ENCODE measurements around the gene IL6ST. TPM values are rescaled to one million over a fixed set of nuclear protein-coding genes. Genes with fewer than 3 reads are reported as not detected.
"Not testable (repeated sequence)": the region's sequence is repeated elsewhere in the genome, so short reads cannot be mapped to it uniquely, and the experiment has no call there.

IL6ST gene
- total RNA-seq, 5 donors from 2014 or later (not counting 1 experiment from before 2014, with no cell fraction given), result 113 to 330 (median 129) TPM

DNA sequence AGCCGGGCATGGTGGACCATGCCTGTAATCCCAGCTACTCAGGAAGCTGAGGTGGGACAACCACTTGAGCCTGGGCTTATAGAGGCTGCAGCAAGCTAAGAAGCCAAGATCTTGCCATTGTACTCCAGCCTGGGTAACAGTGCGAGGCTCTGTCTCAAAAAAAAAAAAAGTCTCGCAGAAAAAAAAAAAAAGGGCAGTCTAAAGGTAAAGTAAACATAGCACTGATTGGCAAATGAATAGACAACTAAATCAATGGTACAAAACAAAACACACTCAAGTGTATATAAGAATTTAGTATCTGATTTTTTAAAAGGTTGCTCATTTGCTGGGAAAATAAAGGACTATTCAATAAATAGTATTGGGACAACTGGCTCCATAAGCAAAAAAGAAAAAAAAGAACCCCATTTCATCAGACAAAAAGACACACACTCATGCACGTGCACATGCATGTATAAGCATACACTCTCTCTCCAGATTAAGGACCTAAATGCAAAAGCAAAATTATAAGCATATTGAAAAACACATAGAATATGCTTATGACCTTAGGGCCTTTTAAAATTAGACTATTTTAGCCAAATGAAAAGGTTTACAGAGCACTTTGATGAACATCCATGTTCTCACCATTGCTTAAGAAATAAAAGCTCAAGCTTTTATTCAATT, 5.7 kb downstream of the IL6ST start:
- ChIA-PET POLR2A (interaction anchor here (0.6 to 1.3 kb wide), 8 partner anchors 13 to 841 kb away, joined by 3 to 8 read pairs (median 6); no protein-coding TSS in a partner anchor), CTCF (interaction anchor here (0.6 to 0.9 kb wide), 4 partner anchors 16 to 849 kb away, joined by 3 to 7 read pairs (median 4); no protein-coding TSS in a partner anchor)
- ATAC-seq (replicated peaks in 1 of 4), result peak in 1 of 4 experiments; percentile 33
- WGBS (ENCODE audit: insufficient coverage), result 83% methylated on average over 1 of the region's 4 CpGs
- Histone ChIP-seq H3K36me3 (ENCODE audit: control insufficient read depth in 2 of 2, extremely low read depth in 1 of 2, insufficient read depth in 1 of 2, low read length in 1 of 2) (peaks cover 0 to 5% of the 10 kb centered on the region in 2 donors), H3K4me3 (ENCODE audit: control insufficient read depth in 1 of 2, extremely low read depth in 1 of 2, low read length in 1 of 2) (peak overlapping the region in 1 of 2 donors; percentile 23), H3K9me3 (no peaks in the 10 kb centered on the region), H3K27me3 (replicated peaks in 1 of 2; ENCODE audit: control insufficient read depth in 2 of 2, extremely low read depth in 1 of 2, insufficient read depth in 2 of 2, low read length in 1 of 2) (no peaks in the 10 kb centered on the region), H3K4me1 (ENCODE audit: control insufficient read depth in 1 of 2, extremely low read depth in 1 of 2, insufficient read depth in 2 of 2, low read length in 2 of 2) (peaks cover 21 to 59% of the 10 kb centered on the region in 2 experiments), H3K27ac (ENCODE audit: low read length) (no peak overlapping the region)
- Mint-ChIP-seq H3K27ac (peak overlapping the region; percentile 83 to 95), H3K9me3 (no peaks in the 10 kb centered on the region), H3K27me3 (no peaks in the 10 kb centered on the region), H3K4me3 (peak overlapping the region; percentile 93 to 99 (median 95)), H3K36me3 (peaks cover 20% of the 10 kb centered on the region), H3K4me1 (peaks cover 82 to 89% (median 86%) of the 10 kb centered on the region in 3 donors)
- no peak for DNase-seq

DNA sequence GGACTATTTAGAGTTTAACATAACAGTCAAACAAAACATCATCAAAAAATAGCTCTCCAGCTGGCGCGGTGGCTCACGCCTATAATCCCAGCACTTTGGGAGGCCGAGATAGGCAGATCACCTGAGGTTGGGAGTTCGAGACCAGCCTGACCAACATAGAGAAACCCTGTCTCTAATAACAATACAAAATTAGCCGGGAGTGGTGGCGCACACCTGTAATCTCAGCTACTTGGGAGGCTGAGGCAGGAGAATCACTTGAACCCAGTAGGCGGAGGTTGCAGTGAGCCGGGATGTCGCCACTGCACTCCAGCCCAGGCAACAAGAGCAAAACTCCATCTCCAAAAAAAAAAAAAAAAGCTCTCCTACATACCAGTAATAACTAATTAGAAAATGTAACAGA, 6.3 kb downstream of the IL6ST start:
- CTCF ChIA-PET, result interaction anchor here (0.6 to 1.2 kb wide), 6 partner anchors 67 to 850 kb away, joined by 3 to 8 read pairs (median 5); no protein-coding TSS in a partner anchor
- not testable (repeated sequence) for H3K9me3 ChIP-seq; H3K27me3 ChIP-seq (replicated peaks in 1 of 2; ENCODE audit: control insufficient read depth in 2 of 2, extremely low read depth in 1 of 2, insufficient read depth in 2 of 2, low read length in 1 of 2); H3K36me3 ChIP-seq (ENCODE audit: control insufficient read depth in 2 of 2, extremely low read depth in 1 of 2, insufficient read depth in 1 of 2, low read length in 1 of 2); DNase-seq; ATAC-seq (replicated peaks in 1 of 4); H3K9me3 Mint-ChIP-seq; H3K27me3 Mint-ChIP-seq; H3K27ac ChIP-seq (ENCODE audit: low read length)
- Histone ChIP-seq H3K4me3 (ENCODE audit: control insufficient read depth in 1 of 2, extremely low read depth in 1 of 2, low read length in 1 of 2) (peak overlapping the region in 1 of 2 donors; percentile 38), H3K4me1 (ENCODE audit: control insufficient read depth in 1 of 2, extremely low read depth in 1 of 2, insufficient read depth in 2 of 2, low read length in 2 of 2) (peaks cover 21 to 61% of the 10 kb centered on the region in 2 experiments)
- WGBS (ENCODE audit: insufficient coverage), result 77% methylated on average over 5 of the region's 10 CpGs
- Mint-ChIP-seq H3K4me3 (peak overlapping the region; percentile 59 to 95 (median 93)), H3K36me3 (peaks cover 18% of the 10 kb centered on the region), H3K27ac (peak overlapping the region; percentile 78 to 86), H3K4me1 (peaks cover 82 to 93% (median 89%) of the 10 kb centered on the region in 3 donors)
- POLR2A ChIA-PET, result interaction anchor here (0.6 to 1.3 kb wide), 7 partner anchors 23 to 842 kb away, joined by 3 to 9 read pairs (median 7); no protein-coding TSS in a partner anchor

DNA sequence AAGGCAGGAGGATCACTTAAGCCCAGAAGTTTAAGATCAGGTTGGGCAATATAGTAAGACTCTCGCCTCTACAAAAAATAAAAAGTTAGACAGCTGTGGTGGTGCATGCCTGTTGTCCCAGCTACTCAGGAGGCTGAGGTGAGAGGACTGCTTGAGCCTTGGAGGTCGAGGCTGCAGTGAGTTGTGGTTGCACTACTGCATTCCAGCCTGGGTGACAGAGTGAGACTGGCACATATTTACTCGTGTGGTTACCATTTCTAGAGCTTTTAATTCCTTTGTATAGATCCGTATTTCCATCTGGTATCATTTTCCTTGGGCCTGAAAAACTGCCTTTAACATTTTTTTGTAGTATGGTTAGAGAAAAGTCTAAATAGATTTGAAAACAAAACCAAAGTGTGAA, 7.8 kb downstream of the IL6ST start:
- CTCF ChIA-PET, result interaction anchor here in 1 of 2 donors (0.5 kb wide), 1 partner anchor 542 kb away, joined by 12 read pairs; no protein-coding TSS in a partner anchor
- Histone ChIP-seq H3K4me3 (ENCODE audit: control insufficient read depth in 1 of 2, extremely low read depth in 1 of 2, low read length in 1 of 2) (peak overlapping the region in 1 of 2 donors; percentile 23), H3K27ac (ENCODE audit: low read length) (no peak overlapping the region), H3K36me3 (ENCODE audit: control insufficient read depth in 2 of 2, extremely low read depth in 1 of 2, insufficient read depth in 1 of 2, low read length in 1 of 2) (peaks cover 0 to 5% of the 10 kb centered on the region in 2 donors), H3K9me3 (no peaks in the 10 kb centered on the region), H3K27me3 (replicated peaks in 1 of 2; ENCODE audit: control insufficient read depth in 2 of 2, extremely low read depth in 1 of 2, insufficient read depth in 2 of 2, low read length in 1 of 2) (no peaks in the 10 kb centered on the region), H3K4me1 (ENCODE audit: control insufficient read depth in 1 of 2, extremely low read depth in 1 of 2, insufficient read depth in 2 of 2, low read length in 2 of 2) (peaks cover 21 to 62% of the 10 kb centered on the region in 2 experiments)
- Mint-ChIP-seq H3K27ac (peak overlapping the region; percentile 81 to 82), H3K27me3 (no peaks in the 10 kb centered on the region), H3K9me3 (no peaks in the 10 kb centered on the region), H3K36me3 (peaks cover 18% of the 10 kb centered on the region), H3K4me3 (peak overlapping the region; percentile 52 to 95 (median 93)), H3K4me1 (peaks cover 88 to 96% (median 92%) of the 10 kb centered on the region in 3 donors)
- DNase-seq (no peak), ATAC-seq (replicated peaks in 1 of 4) (no peak)
- POLR2A ChIA-PET, result interaction anchor here (0.5 to 0.7 kb wide), 6 partner anchors 12 to 408 kb away, joined by 3 to 4 read pairs (median 3); no protein-coding TSS in a partner anchor
- WGBS (ENCODE audit: insufficient coverage), result 75% methylated on average over 1 of the region's 4 CpGs

DNA sequence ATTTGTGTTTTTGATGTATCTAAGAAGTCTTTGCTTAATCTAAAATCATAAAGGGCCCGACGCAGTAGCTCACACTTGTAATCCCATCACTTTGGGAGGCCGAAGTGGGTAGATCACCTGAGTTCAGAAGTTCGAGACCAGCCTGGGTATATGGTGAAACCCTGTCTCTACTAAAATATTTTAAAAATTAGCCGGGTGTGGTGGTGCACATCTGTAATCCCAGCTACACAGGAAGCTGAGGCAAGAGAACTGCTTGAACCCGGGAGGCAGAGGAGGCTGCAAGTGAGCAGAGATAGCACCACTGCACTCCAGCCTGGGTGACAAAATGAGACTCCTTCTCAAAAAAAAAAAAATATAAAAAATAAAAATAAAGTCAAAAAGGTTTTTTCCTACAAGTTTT, 9.6 kb downstream of the IL6ST start:
- no CpG with 5 or more reads among the region's 6 CpGs for WGBS (ENCODE audit: insufficient coverage)
- POLR2A ChIA-PET, result interaction anchor here (0.6 to 1.0 kb wide), 3 partner anchors 27 to 181 kb away, joined by 3 to 6 read pairs (median 5); no protein-coding TSS in a partner anchor
- no peaks in the 10 kb centered on the region for H3K9me3 Mint-ChIP-seq
- Histone ChIP-seq H3K36me3 (ENCODE audit: control insufficient read depth in 2 of 2, extremely low read depth in 1 of 2, insufficient read depth in 1 of 2, low read length in 1 of 2) (peaks cover 0 to 15% of the 10 kb centered on the region in 2 donors), H3K4me3 (ENCODE audit: control insufficient read depth in 1 of 2, extremely low read depth in 1 of 2, low read length in 1 of 2) (peak overlapping the region in 1 of 2 donors; percentile 11), H3K27me3 (replicated peaks in 1 of 2; ENCODE audit: control insufficient read depth in 2 of 2, extremely low read depth in 1 of 2, insufficient read depth in 2 of 2, low read length in 1 of 2) (no peaks in the 10 kb centered on the region), H3K27ac (ENCODE audit: low read length) (peak overlapping the region; percentile 27), H3K4me1 (ENCODE audit: control insufficient read depth in 1 of 2, extremely low read depth in 1 of 2, insufficient read depth in 2 of 2, low read length in 2 of 2) (peaks cover 21 to 53% of the 10 kb centered on the region in 2 experiments), H3K9me3 (no peaks in the 10 kb centered on the region)
- peak overlapping the region; percentile 64 to 93 (median 65) for H3K4me3 Mint-ChIP-seq
- H3K27ac Mint-ChIP-seq, result peak overlapping the region; percentile 85 to 90
- peaks cover 77 to 85% (median 83%) of the 10 kb centered on the region in 3 donors for H3K4me1 Mint-ChIP-seq
- ATAC-seq (replicated peaks in 1 of 4) (no peak), DNase-seq (no peak)
- H3K27me3 Mint-ChIP-seq, result no peaks in the 10 kb centered on the region
- CTCF ChIA-PET, result interaction anchor here in 1 of 2 donors (0.5 to 2.1 kb wide), 2 partner anchors 215 to 233 kb away, joined by 3 to 6 read pairs; no protein-coding TSS in a partner anchor
- H3K36me3 Mint-ChIP-seq, result peaks cover 15% of the 10 kb centered on the region

DNA sequence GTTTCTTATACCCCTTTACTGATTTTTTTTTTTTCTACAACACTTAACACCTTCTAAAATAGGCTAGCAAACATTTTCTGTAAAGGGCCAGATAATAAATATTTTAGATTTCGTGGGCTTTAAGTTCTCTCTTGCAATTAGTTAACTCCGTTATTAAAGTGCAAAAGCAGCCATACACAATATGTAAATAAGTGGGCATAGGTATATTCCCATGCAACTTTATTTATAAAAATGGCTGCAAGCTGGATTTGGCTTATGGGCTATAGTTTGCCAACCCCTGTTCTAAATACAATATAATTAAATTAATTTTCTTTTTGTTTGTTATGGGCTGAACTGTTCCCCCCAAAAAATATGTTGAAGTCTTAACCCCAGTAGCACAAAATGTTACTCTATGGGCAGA, 10.8 kb downstream of the IL6ST start:
- H3K27ac ChIP-seq (ENCODE audit: low read length), result peak overlapping the region; percentile 27
- H3K27me3 ChIP-seq (replicated peaks in 1 of 2; ENCODE audit: control insufficient read depth in 2 of 2, extremely low read depth in 1 of 2, insufficient read depth in 2 of 2, low read length in 1 of 2), result no peaks in the 10 kb centered on the region
- peaks cover 0 to 19% of the 10 kb centered on the region in 2 donors for H3K36me3 ChIP-seq (ENCODE audit: control insufficient read depth in 2 of 2, extremely low read depth in 1 of 2, insufficient read depth in 1 of 2, low read length in 1 of 2)
- Mint-ChIP-seq H3K27ac (peak overlapping the region; percentile 73 to 77), H3K4me3 (peak overlapping the region; percentile 29 to 93 (median 65)), H3K4me1 (peaks cover 75 to 83% (median 81%) of the 10 kb centered on the region in 3 donors), H3K36me3 (peaks cover 19% of the 10 kb centered on the region), H3K27me3 (no peaks in the 10 kb centered on the region), H3K9me3 (no peaks in the 10 kb centered on the region)
- DNase-seq (no peak), ATAC-seq (replicated peaks in 1 of 4) (no peak)
- H3K4me1 ChIP-seq (ENCODE audit: control insufficient read depth in 1 of 2, extremely low read depth in 1 of 2, insufficient read depth in 2 of 2, low read length in 2 of 2), result peaks cover 19 to 48% of the 10 kb centered on the region in 2 experiments
- WGBS (ENCODE audit: insufficient coverage), result no CpG with 5 or more reads among the region's 2 CpGs
- H3K4me3 ChIP-seq (ENCODE audit: control insufficient read depth in 1 of 2, extremely low read depth in 1 of 2, low read length in 1 of 2), result no peak overlapping the region
- no peaks in the 10 kb centered on the region for H3K9me3 ChIP-seq
- ChIA-PET CTCF (interaction anchor here (0.6 to 2.1 kb wide), 3 partner anchors 142 to 677 kb away, joined by 3 to 10 read pairs (median 6); no protein-coding TSS in a partner anchor), POLR2A (interaction anchor here (0.6 to 0.7 kb wide), 5 partner anchors 142 to 1405 kb away, joined by 3 to 5 read pairs (median 3); no protein-coding TSS in a partner anchor)

DNA sequence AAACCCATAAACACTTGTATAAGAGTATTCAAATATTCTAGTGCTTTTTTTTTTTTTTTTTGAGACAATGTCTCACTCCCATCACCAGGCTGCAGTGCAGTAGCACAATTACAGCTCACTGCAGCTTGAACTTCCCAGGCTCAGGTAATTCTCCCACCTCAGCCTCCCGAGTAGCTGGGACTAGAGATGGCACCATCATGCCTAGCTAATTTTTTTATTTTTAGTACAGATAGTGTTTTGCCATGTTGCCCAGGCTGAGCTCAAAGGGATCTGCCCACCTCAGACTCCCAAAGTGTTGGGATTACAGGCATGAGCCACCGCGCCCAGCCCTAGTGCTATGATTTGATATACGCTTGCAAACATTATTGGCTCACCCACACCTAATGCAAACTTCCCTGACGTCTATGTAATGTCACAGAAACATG, 11.8 kb downstream of the IL6ST start:
- peaks cover 16 to 48% of the 10 kb centered on the region in 2 experiments for H3K4me1 ChIP-seq (ENCODE audit: control insufficient read depth in 1 of 2, extremely low read depth in 1 of 2, insufficient read depth in 2 of 2, low read length in 2 of 2)
- Mint-ChIP-seq H3K27me3 (no peaks in the 10 kb centered on the region), H3K36me3 (peaks cover 22% of the 10 kb centered on the region), H3K4me3 (peak overlapping the region; percentile 63 to 93 (median 68)), H3K27ac (peak overlapping the region; percentile 83 to 86), H3K9me3 (no peaks in the 10 kb centered on the region), H3K4me1 (peaks cover 77 to 86% (median 82%) of the 10 kb centered on the region in 3 donors)
- H3K9me3 ChIP-seq, result no peaks in the 10 kb centered on the region
- peaks cover 0 to 20% of the 10 kb centered on the region in 2 donors for H3K36me3 ChIP-seq (ENCODE audit: control insufficient read depth in 2 of 2, extremely low read depth in 1 of 2, insufficient read depth in 1 of 2, low read length in 1 of 2)
- H3K4me3 ChIP-seq (ENCODE audit: control insufficient read depth in 1 of 2, extremely low read depth in 1 of 2, low read length in 1 of 2), result peak overlapping the region in 1 of 2 donors; percentile 57
- 75% methylated on average over 2 of the region's 5 CpGs for WGBS (ENCODE audit: insufficient coverage)
- ChIA-PET CTCF (interaction anchor here (0.5 to 3.5 kb wide), 29 partner anchors 9 to 1066 kb away, joined by 3 to 31 read pairs (median 5); partner anchors contain the start of gene IL6ST (in 1 of the 2)), POLR2A (interaction anchor here (0.5 to 1.1 kb wide), 10 partner anchors 10 to 878 kb away, joined by 3 to 8 read pairs (median 4); no protein-coding TSS in a partner anchor)
- no peaks in the 10 kb centered on the region for H3K27me3 ChIP-seq (replicated peaks in 1 of 2; ENCODE audit: control insufficient read depth in 2 of 2, extremely low read depth in 1 of 2, insufficient read depth in 2 of 2, low read length in 1 of 2)
- ATAC-seq (replicated peaks in 1 of 4) (peak; percentile 51 to 56 (median 54)), DNase-seq (peak in 17 of 35 experiments; percentile 8 to 54 (median 22))
- no peak overlapping the region for H3K27ac ChIP-seq (ENCODE audit: low read length)

All from T-cell (primary cell).